HG02840 (cell line): ENCODE measurements around the gene TRIM2.
A peak's percentile ranks its signal among the peaks of the same experiment; 100 is the strongest.

ENCODE experiments used
- ATAC-seq: cut with Tn5 transposase; IDR thresholded peaks from one replicate; pipeline ENCODE4 v1.9.1; 2021; ENCODE audit warnings: mild to moderate bottlenecking, moderate library complexity, moderate number of reproducible peaks; ENCODE audit not compliant: unreplicated experiment, low FRiP score

TRIM2 gene

DNA sequence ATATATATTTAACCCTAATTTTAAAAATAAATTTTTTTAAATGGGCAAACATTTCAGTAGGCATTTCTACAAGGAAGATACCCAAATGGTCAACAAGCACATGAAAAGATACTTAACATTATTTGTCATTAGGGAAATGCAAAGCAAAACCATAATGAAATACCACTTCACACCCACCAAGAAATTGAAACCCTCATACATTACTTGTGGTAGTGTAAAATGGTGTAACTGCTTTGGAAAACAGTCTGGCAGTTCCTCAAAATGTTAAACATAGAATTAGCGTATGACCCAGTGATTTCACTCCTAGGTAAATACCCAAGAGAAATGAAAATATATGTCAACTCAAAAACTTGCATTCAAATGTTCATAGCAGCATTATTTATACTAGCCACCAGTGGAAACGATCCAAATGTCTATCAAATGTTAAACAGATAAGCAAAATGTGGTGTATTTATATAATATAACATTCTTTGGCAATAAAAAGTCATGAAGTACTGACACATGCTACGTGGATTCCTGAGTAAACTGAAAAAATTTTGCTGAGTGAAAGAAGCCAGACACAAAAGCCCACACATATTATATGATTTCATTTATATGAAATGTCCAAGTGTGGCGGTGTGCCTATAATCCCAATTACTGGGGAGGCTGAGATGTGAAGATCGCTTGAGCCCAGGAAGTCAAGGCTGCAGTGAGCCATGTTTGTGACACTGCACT lies 16.6 kb downstream of the TRIM2 start:
- ATAC-seq = no peak

DNA sequence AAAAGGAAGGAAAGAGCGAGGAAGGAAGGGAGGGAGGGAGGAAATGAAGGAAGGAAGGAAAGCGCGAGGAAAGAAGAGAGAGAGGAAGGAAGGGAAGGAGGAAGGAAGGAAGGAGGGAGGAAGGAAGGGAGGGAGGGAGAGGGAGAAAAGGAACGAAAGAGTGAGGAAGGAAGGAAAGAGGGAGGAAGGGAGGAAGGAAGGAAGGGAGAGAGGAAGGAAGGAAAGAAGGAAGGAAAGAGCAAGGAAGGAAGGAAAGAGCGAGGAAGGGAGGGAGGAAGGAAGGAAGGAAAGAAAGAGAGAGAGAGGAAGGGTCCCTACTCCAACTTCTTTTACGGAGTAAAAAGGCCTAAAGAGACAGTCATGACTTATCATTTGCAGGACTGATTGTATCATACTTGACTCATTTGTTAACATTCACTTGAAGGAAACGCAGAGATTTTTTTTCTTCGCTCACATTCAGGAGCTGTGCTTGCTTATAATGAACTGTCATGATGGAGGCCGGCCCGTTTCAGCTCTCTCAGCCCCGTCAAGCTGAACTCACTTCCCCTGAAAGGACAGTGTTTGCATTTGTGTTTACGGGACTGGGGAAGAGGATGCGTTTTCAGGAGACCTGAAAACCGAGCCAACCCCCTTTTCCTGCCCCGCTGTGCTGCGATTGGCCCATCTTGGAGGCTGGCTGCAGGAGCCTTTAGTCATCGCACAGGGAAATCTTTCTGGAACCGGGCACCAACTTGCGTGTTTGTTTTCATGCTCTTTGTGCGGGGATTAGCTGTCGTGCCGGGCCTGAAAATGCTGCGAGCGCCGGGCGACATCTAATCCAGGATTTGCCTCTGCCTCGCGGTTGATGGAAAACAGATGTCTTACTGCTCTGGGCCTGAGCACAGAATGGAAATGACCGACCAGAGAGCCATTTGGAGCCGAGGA lies 17.8 kb downstream of the TRIM2 start:
- ATAC-seq = peak; percentile 23

DNA sequence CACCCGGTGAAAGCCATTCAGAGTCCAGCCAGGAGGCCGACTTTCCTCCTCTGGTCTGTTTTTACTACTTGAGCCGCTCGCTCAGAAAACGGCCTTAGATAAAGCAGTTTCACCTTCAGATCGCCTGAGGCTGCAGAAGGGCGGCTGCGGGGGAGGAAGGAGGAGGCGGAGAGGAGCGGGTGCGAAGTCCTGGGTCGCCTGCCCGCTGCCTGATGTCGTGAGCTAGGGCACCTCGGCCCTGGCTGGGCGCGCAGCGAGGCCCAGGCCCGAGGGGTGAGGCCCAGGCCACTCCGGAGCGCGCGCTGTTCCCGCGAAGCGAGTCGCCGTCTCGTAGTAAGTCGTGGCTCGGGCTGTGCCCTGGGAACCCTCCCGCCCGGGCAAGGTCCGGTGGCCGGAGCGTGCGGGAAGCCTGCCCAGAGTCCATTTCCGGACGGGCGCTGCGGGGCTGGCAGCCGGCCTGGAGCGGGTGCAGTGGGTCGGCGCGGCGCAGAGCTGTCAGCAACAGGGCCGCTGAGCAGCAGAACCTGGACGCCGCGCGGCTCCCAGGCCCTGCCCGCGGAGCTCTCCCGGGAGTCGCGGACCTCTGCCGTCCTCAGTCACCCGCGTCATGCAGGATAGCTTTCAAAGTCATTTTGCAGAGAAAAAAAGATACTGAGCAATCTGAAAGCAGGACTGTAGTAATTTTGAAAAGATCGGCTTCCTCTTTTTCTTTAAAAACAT lies 18.6 kb downstream of the TRIM2 start:
- ATAC-seq = peak; percentile 53

- no peak for ATAC-seq
These were observed 19.2 kb downstream of the TRIM2 start for GRCh38 chr4:153223427-153223801.

DNA sequence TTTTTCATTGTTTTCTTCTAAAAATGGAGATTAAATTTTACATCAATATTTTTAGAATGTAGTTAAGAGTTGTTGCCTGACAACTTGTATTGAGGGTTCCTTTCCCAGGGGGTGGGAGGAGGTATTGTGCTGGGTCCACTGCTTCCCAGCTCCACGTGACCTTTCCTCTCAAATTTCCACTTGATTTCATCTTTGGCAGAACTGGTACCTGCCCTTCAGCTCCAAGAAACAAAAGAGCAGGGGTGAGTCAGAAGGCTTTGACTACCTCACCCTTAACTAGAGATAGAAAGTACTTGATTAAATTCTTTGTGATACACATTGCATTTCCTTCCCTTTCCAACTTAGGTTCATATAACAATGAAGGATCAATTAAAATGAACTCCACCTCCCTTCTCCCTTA lies 19.7 kb downstream of the TRIM2 start:
- ATAC-seq = no peak

- ATAC-seq = no peak
These were observed 20.2 kb downstream of the TRIM2 start for GRCh38 chr4:153224474-153224873.

GRCh38 chr4:153227469-153228075 lies 23.3 kb downstream of the TRIM2 start:
- no peak for ATAC-seq

DNA sequence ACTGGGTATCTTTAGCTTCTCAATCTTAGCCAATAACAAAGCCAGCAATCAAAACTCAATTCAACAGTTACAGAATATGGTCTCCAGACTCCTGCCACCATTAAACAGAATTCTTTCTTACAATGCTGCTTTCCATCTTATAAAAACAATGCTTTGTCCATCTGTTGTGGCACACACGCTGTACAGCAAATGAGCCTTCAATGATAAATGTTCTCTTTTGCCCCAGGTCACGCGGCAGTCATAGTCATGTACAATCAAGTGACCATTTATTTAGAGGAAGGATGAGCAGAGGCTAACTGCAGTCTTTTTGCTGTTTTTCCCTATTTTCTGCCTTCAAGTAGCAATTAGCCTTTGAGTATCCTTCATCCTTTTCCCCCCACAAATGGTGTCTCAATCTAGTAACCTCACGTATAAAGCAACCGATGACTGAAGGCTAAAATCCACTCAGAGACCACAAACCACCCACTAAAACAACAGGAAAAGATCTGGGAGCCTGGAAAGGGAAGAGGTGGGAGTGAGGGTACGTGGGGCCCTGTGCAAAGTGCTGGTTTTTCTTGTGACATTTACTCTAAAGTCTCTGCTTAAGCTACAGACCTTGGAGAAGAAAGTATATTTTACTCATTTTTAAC lies 24.4 kb downstream of the TRIM2 start:
- ATAC-seq = no peak

GRCh38 chr4:153229545-153229944 lies 25.3 kb downstream of the TRIM2 start:
- ATAC-seq = no peak

DNA sequence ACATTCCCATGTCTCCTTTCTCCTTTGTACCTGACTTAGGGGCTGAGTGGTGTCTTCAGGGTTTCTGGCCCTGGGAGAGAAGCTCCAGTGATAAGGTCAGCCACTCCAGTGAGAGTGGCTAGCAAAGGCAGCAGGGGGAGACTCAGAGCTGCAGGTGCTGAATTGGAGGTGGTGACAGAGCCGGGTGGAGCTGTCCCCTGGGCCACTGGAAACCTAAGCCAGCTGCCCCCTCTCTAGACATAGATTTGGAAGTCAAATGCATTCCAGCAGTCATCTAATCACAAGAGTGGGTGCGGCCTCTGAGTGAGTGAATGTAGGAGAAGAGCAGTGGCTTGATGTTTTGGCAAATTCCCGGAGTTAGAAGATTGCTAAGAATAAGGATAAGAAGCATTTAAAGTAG lies 28.5 kb downstream of the TRIM2 start:
- no peak for ATAC-seq

DNA sequence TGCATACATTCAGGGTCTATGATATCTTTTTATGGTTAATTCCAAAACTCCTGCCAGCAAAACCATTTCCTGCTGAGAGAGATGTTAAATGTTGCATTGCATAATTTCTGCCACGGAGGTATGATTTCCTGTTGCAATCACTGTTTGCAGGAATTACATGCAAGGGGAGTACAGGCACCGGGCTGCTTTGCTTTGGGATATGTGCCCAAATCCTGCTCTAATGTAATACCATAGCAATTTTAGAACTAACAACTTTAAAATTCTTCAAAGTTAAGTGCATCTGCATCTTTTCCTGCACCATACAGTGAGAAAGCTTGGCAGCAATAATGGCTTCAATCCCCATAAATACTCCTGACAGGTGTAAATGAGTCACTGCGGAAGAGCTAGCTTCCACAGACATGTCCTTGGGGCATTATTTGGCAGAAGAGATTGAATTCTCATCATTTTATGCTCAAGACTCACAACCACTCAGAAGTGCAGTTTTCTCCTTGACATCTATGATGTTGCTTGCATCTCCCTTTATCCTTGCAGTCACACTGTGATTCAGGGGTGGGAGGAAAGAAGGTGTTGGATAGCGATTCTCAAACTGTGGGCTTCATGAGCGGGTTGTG lies 29.6 kb downstream of the TRIM2 start:
- no peak for ATAC-seq

DNA sequence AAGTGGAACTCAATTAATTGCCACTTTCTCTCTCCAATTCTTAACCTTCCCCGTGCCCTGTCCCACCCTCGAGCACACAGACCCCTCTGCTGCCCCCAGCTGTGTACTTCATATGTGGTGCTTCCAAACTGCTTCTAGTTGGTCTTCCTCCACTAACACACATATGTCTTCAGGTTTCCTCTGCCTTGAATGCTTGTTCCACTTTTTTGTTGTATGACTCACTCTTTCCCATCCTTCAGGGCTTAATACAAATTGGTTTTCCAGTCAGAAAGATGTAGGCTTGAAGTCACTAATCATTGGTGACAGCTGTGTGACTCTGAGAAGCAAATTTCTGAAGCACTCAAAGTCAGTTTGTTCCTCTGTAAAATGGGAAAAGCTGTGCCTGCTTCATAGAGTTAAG lies 30.6 kb downstream of the TRIM2 start:
- no peak for ATAC-seq

DNA sequence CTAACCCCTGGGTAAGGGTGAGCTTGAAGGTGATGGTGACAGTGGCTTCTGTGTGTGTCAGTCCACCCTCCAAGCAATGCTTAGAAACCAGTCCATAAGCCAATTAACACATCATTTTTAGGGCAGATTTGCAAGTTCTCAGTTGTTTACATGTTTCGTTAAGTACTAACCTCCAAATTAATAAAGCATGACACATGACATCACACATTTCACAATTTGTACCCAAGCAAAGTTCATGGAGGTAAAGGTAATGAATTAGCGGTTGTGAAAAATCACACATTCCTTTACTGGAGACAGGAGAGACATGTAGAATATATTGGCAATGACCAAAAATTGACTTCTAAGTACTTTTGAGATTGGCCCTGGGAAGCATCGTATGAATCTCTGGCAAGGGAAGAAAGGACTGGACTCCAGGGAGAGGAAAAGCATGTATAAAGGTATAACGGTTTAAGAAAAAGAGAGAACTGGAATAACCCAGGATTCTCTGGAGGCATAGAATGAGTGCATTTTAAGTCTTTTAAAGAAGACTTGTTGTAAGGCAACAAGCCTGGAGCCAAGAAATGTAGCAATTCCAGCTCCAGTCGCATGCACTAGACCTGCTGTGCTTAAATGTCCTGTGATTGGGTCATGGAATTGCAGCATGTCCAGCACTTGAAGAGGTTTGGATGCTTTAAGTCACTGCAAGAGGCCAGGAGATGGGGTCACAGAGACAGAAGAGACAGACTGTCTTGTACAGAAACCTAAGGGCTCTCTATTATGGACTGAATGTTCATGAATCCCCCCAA lies 34.1 kb downstream of the TRIM2 start:
- ATAC-seq = no peak

DNA sequence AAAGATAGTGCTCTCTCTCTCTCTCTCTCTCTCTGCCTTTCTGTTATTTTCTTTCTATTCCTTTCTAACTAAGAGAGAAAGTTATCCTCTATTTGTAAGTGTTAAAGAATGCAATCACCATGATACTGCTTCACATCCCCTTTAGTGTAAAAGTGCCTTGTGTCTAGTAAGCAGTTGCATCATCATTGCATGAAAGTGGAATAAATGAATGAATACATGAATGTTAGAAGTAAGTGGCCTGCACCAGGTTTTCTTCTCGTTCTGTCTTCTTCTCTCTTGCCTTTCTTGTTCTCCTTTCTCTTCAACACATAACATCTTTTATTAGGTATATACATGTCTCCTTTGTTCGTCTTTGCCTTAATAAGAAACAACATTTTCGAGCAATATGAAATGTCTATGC lies 35.2 kb downstream of the TRIM2 start:
- no peak for ATAC-seq

GRCh38 chr4:153241295-153241694 lies 37.1 kb downstream of the TRIM2 start:
- no peak for ATAC-seq

DNA sequence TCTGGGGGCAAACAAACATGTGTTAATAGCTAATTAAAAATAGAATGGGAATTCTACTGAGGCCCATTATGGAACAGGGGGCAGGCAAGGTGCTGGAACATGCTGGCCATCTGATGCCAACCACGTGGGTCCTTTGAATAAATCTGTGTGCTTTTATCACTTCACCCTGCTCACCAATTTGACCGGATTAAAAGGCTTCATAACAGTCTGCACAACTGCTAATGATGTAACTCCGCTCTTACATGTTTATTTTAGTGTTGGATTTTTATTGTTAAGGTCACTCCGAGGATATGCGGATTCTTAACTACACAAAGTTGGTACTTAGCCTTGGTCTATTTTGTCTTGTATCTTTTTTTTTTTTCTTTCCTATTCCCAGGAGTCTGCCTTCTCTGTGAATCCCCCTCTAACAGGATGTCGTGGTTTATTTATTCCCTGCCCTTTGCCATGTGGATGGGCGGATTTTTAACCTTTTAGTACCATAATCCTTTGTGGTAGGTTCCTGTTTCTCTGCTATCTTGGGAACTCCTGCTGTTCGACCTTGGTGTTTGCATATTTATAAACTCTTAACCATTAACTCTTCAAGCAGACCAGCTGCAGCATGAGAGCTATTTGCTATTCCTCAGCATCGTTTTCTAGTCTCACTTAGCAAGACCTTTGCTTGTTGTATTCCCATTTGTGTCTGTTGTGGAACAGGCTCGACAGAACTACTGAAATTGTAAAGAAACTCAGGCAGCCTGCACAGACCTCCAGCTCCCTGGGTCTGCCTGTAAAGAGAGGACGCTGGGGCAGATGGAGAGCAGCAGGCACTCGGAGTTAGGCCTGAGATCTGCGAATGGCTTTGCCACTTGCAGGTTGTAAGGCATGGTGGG lies 38.0 kb downstream of the TRIM2 start:
- ATAC-seq = no peak

DNA sequence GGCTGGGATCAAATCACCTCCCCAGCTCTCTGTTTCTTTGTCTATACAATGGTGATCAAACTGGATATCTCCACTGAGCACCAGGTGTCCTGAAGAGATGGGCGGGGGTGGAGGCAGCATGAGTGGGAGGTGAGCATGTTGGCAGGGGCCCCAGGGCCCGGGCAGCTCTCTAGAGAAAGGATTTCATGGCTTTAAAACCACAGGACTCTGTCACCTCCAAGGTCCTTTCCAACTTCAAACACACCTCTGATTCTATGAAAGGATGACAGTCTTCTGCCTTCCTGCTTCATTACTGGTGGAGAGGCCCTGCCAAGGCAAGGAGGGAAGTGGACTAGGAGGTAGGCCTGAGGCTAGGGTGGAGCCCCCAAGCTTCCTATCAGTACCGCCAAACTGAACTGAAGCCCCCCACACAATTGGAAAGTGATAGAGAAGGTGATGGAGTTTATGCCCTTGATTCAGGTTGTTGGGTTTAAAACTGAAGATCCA lies 38.6 kb downstream of the TRIM2 start:
- no peak for ATAC-seq

- no peak for ATAC-seq
These were observed 39.2 kb downstream of the TRIM2 start for GRCh38 chr4:153243468-153243867.
